HG03342 (cell line): ENCODE data around the gene NDUFS6.

ENCODE experiments used
- ATAC-seq: cut with Tn5 transposase; IDR thresholded peaks from one replicate; pipeline ENCODE4 v1.9.1; 2021; ENCODE audit warnings: mild to moderate bottlenecking, moderate library complexity; ENCODE audit not compliant: unreplicated experiment

The NDUFS6 gene

GRCh38 chr5:1847056-1847455 lies 45.8 kb downstream of the NDUFS6 start:
- no peak for ATAC-seq

- no peak for ATAC-seq
These were observed 46.4 kb downstream of the NDUFS6 start for GRCh38 chr5:1847611-1848010.

- ATAC-seq, result no peak
These were observed 49.3 kb downstream of the NDUFS6 start for GRCh38 chr5:1850324-1851154.

GRCh38 chr5:1851290-1851934 lies 50.2 kb downstream of the NDUFS6 start:
- no peak for ATAC-seq

- ATAC-seq, result no peak
These were observed 51.2 kb downstream of the NDUFS6 start for GRCh38 chr5:1852324-1852947.

- no peak for ATAC-seq
These were observed 52.3 kb downstream of the NDUFS6 start for GRCh38 chr5:1853531-1853930.

GRCh38 chr5:1855075-1855474 lies 53.9 kb downstream of the NDUFS6 start:
- ATAC-seq, result no peak

- no peak for ATAC-seq
These were observed 54.4 kb downstream of the NDUFS6 start for GRCh38 chr5:1855596-1855995.

GRCh38 chr5:1856596-1857255 lies 55.5 kb downstream of the NDUFS6 start:
- ATAC-seq, result no peak

- ATAC-seq, result no peak
These were observed 56.0 kb downstream of the NDUFS6 start for GRCh38 chr5:1857256-1857600.

- no peak for ATAC-seq
These were observed 57.2 kb downstream of the NDUFS6 start for GRCh38 chr5:1858436-1858835.

GRCh38 chr5:1859099-1859498 lies 57.9 kb downstream of the NDUFS6 start:
- ATAC-seq, result no peak

- no peak for ATAC-seq
These were observed 58.9 kb downstream of the NDUFS6 start for GRCh38 chr5:1860021-1860610.

GRCh38 chr5:1860949-1861348 lies 59.7 kb downstream of the NDUFS6 start:
- ATAC-seq, result no peak

GRCh38 chr5:1864896-1865440 lies 63.8 kb downstream of the NDUFS6 start:
- no peak for ATAC-seq

- ATAC-seq, result no peak
These were observed 64.3 kb downstream of the NDUFS6 start for GRCh38 chr5:1865486-1865885.
